ENCODE measurements around the gene PRDM15. TPM values are rescaled to one million over a fixed set of nuclear protein-coding genes. Genes with fewer than 3 reads are reported as not detected.

Gene PRDM15
- total RNA-seq, 6 experiments from 2014 or later: 3.4 to 4.9 (median 4.0) TPM

DNA sequence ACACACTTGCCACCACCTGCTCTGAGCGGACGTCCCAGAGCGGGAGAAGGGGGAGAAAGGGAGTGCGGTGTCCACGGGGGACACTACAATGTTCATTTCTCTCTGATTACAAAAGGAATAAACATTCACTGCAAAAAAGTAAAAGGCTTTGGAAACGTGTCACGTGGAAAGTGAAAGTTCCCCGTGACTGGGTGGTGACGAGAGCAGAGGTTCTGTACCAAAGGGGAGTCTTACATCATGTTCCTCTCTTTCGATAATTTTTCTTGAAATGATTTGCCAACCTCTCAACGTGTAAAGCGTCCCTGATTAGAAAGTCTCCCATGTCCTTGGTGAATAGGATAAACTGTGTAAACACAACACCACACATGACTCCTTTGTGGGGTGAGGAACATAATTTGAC lies 22.0 kb upstream of the PRDM15 start:
- no peak for DNase-seq
- no peaks in the 10 kb centered on the region for H3K9me3 Mint-ChIP-seq
- H3K4me3 Mint-ChIP-seq: no peak overlapping the region
- peaks cover 25% of the 10 kb centered on the region for H3K36me3 Mint-ChIP-seq (ENCODE audit: low read depth)
- H3K27me3 Mint-ChIP-seq (ENCODE audit: insufficient read depth): peaks cover 2% of the 10 kb centered on the region; the same call in 1 of the 2 replicates
- no peaks in the 10 kb centered on the region; the same call in 1 of the 2 replicates for H3K4me1 Mint-ChIP-seq (ENCODE audit: low read depth)
- TF ChIP-seq, protein P1, sequence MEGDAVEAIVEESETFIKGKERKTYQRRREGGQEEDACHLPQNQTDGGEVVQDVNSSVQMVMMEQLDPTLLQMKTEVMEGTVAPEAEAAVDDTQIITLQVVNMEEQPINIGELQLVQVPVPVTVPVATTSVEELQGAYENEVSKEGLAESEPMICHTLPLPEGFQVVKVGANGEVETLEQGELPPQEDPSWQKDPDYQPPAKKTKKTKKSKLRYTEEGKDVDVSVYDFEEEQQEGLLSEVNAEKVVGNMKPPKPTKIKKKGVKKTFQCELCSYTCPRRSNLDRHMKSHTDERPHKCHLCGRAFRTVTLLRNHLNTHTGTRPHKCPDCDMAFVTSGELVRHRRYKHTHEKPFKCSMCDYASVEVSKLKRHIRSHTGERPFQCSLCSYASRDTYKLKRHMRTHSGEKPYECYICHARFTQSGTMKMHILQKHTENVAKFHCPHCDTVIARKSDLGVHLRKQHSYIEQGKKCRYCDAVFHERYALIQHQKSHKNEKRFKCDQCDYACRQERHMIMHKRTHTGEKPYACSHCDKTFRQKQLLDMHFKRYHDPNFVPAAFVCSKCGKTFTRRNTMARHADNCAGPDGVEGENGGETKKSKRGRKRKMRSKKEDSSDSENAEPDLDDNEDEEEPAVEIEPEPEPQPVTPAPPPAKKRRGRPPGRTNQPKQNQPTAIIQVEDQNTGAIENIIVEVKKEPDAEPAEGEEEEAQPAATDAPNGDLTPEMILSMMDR (IDR thresholded peaks at IDR 0.05): no peak
- H3K27ac Mint-ChIP-seq: no peak overlapping the region

DNA sequence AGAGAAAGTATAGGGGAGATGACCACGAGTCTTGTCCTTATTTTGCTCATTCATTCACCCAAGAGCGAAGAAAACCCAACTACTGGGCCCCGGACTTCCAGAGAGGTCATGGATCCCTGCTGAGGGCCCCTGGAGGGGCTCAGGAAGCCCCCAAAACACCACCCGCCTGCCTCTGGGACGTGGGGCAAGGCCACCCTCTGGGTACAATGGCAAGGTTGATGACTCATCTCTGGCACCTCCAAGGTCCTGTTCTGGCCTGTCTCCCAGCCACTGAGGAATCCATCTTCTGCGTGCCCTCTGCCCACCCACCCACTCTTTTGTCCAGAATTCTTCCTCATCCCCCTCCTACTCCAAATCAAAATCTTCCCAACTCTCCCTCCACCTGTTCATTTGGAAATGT lies 21.3 kb upstream of the PRDM15 start:
- Mint-ChIP-seq H3K27me3 (ENCODE audit: insufficient read depth) (peaks cover 2% of the 10 kb centered on the region; the same call in 1 of the 2 replicates), H3K27ac (no peak overlapping the region), H3K4me3 (no peak overlapping the region), H3K9me3 (no peaks in the 10 kb centered on the region), H3K36me3 (ENCODE audit: low read depth) (peaks cover 30% of the 10 kb centered on the region), H3K4me1 (ENCODE audit: low read depth) (peaks cover 6% of the 10 kb centered on the region)
- TF ChIP-seq, protein P1 (IDR thresholded peaks at IDR 0.05): no peak
- no peak for DNase-seq

DNA sequence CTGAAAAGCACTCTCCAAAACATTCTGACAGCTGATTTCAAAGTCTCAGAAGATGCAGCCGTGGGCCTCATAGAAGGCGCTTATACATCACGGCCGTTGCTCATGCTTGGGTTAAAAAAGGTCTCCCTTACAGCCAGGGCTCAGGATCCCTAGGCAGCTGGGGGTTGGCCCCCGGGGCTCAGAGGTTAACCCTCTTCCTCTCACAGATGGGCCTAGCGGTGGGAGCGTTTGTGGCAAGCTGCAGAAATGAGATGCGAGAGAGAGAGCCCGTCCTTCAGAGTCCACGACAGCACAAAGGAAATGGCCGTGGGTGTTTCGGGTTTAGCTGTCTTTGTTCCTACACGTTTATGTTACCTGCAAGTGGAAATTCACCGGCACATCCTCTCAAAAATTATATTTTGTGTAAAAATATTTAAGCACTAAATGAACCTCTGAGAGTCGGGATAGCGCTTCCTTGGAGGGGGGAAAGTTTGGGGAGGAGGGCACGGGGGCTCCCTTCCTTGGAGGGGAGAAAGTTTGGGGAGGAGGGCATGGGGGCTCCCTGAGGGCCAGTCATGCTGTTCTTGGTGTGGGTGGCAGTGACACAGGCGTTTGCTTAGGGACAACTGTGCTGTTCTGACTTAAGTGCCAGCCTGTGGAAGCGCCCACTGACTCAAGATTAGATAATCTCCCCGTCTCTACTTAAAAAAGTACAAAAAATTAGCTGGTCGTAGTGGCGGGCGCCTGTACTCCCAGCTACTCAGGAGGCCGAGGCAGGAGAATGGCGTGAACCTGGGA lies 20.5 kb upstream of the PRDM15 start:
- TF ChIP-seq, protein P1 (IDR thresholded peaks at IDR 0.05): no peak
- Mint-ChIP-seq H3K4me1 (ENCODE audit: low read depth) (peaks cover 14% of the 10 kb centered on the region), H3K27me3 (ENCODE audit: insufficient read depth) (peaks cover 2% of the 10 kb centered on the region; the same call in 1 of the 2 replicates), H3K36me3 (ENCODE audit: low read depth) (peaks cover 32% of the 10 kb centered on the region), H3K9me3 (no peaks in the 10 kb centered on the region), H3K27ac (no peak overlapping the region), H3K4me3 (no peak overlapping the region)
- DNase-seq: no peak

DNA sequence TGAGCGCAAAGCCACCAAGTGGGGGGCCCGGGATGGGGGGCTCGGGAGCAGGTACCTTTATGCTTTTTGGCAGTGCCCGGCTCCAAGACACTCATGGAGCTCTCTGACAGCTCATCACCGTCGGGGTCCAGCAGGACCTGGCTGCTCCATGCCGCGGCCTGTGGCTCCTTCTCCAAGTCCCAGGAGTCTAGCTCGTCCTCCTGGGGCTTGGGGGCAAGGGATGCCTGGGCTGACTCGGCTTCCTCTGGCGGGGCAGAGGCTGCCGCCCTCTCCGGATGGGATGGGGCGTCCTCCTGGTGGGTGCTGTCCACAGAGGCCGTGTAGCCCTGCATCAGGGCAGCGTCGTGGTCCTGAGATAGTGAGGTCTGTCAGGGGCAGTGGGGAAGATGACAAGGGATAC lies 19.9 kb upstream of the PRDM15 start:
- TF ChIP-seq, protein P1 (IDR thresholded peaks at IDR 0.05): no peak
- H3K27ac Mint-ChIP-seq: no peak overlapping the region
- peaks cover 29% of the 10 kb centered on the region for H3K36me3 Mint-ChIP-seq (ENCODE audit: low read depth)
- peaks cover 15% of the 10 kb centered on the region for H3K4me1 Mint-ChIP-seq (ENCODE audit: low read depth)
- H3K9me3 Mint-ChIP-seq: no peaks in the 10 kb centered on the region
- H3K27me3 Mint-ChIP-seq (ENCODE audit: insufficient read depth): peaks cover 2% of the 10 kb centered on the region; the same call in 1 of the 2 replicates
- H3K4me3 Mint-ChIP-seq: no peak overlapping the region
- DNase-seq: no peak

DNA sequence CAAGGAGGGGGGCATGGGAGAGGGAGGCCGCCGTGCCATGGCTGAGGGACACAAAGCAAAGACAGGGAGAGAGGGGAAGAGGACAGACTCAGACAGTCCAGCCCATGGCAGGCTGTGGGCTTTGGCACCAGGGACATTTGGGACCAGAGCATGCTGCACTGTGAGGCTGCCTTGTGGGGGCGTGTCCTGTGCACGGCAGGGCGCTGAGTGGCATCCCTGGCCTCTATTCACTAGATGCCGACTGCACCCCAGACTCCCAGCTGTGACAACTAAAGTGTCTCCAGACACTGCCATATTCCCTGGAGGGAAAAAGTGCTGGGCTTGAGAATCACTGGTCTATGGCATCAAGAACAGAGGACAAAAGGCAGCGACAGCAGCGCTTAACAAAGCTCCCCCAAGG lies 18.6 kb upstream of the PRDM15 start:
- Mint-ChIP-seq H3K27ac (no peak overlapping the region), H3K27me3 (ENCODE audit: insufficient read depth) (peaks cover 2% of the 10 kb centered on the region; the same call in 1 of the 2 replicates), H3K36me3 (ENCODE audit: low read depth) (peaks cover 29% of the 10 kb centered on the region), H3K4me1 (ENCODE audit: low read depth) (peaks cover 15% of the 10 kb centered on the region), H3K4me3 (no peak overlapping the region), H3K9me3 (no peaks in the 10 kb centered on the region)
- TF ChIP-seq, protein P1 (IDR thresholded peaks at IDR 0.05): no peak
- no peak for DNase-seq

All from HFFc6 (cell line).